Measurements from ENCODE around the gene RUNX1.

Gene RUNX1

GRCh38 chr21:34865400-34866241 lies 183.5 kb downstream of the RUNX1 start:
- ATAC-seq (peak; percentile 91), DNase-seq (peak; percentile 33)
- Mint-ChIP-seq H3K27ac (peak overlapping the region; percentile 64), H3K9me3 (no peaks in the 10 kb centered on the region), H3K4me1 (peaks cover 45% of the 10 kb centered on the region), H3K36me3 (ENCODE audit: low read depth) (peaks cover 54% of the 10 kb centered on the region), H3K4me3 (peak overlapping the region; percentile 9), H3K27me3 (no peaks in the 10 kb centered on the region)

GRCh38 chr21:34864370-34865149 lies 184.5 kb downstream of the RUNX1 start:
- H3K4me1 Mint-ChIP-seq: peaks cover 51% of the 10 kb centered on the region
- peaks cover 58% of the 10 kb centered on the region for H3K36me3 Mint-ChIP-seq (ENCODE audit: low read depth)
- H3K27ac Mint-ChIP-seq: no peak overlapping the region
- ATAC-seq: no peak
- no peaks in the 10 kb centered on the region for H3K27me3 Mint-ChIP-seq
- no peak overlapping the region for H3K4me3 Mint-ChIP-seq
- no peaks in the 10 kb centered on the region for H3K9me3 Mint-ChIP-seq
- no peak for DNase-seq

- H3K4me3 Mint-ChIP-seq: no peak overlapping the region
- H3K27me3 Mint-ChIP-seq: no peaks in the 10 kb centered on the region
- H3K27ac Mint-ChIP-seq: no peak overlapping the region
- peaks cover 57% of the 10 kb centered on the region for H3K36me3 Mint-ChIP-seq (ENCODE audit: low read depth)
- DNase-seq (no peak), ATAC-seq (no peak)
- peaks cover 45% of the 10 kb centered on the region for H3K4me1 Mint-ChIP-seq
- no peaks in the 10 kb centered on the region for H3K9me3 Mint-ChIP-seq
Observed at GRCh38 chr21:34862951-34863350, 186.2 kb downstream of the RUNX1 start.

DNA sequence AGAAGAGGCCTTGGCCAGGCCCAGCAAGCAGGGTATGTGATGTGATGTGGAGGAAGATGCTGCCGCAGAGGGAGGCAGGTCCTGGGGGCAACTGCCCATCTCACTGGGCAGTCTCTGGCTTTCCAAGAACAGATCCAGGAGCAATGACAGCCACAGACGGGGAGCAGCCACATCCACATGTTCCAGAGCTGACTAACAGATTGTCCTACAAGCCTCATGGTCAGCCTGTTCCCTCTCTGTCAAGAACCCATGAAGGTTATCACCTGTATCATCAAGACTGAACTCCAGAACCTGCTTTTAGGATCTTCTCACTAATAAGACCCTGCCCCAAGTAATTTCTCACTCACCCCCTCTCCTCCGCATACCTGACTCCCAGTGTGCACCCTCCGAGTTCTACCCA lies 187.8 kb downstream of the RUNX1 start:
- Mint-ChIP-seq H3K4me1 (peaks cover 35% of the 10 kb centered on the region), H3K36me3 (ENCODE audit: low read depth) (peaks cover 56% of the 10 kb centered on the region), H3K27me3 (no peaks in the 10 kb centered on the region), H3K9me3 (no peaks in the 10 kb centered on the region), H3K27ac (peak overlapping the region; percentile 25), H3K4me3 (no peak overlapping the region)
- DNase-seq: no peak
- ATAC-seq: no peak

GRCh38 chr21:34859976-34860653 lies 189.0 kb downstream of the RUNX1 start:
- Mint-ChIP-seq H3K4me3 (no peak overlapping the region), H3K27me3 (no peaks in the 10 kb centered on the region), H3K4me1 (peaks cover 24% of the 10 kb centered on the region), H3K27ac (no peak overlapping the region), H3K9me3 (no peaks in the 10 kb centered on the region), H3K36me3 (ENCODE audit: low read depth) (peaks cover 53% of the 10 kb centered on the region)
- DNase-seq: no peak
- peak; percentile 46 for ATAC-seq

DNA sequence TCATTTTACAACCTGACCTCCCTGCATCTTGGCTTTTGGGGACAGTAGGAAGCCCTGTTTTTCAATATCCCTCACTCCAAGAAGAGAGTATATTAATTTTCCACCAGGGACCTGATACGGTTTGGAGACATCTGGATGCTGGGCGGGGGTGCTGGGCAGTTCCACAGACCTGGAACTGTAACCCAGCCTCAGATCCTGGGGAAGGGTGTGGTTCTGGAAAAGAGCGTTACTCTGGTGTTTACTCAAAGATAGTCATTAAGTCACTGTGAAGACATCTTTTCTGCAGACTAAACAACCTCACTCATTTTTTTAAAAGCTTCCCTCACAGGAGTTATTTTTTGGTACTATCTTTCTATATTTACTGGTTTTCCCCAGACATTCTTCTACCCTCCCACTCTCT lies 190.5 kb downstream of the RUNX1 start:
- ATAC-seq (no peak), DNase-seq (no peak)
- H3K27ac Mint-ChIP-seq: no peak overlapping the region
- no peak overlapping the region for H3K4me3 Mint-ChIP-seq
- no peaks in the 10 kb centered on the region for H3K9me3 Mint-ChIP-seq
- no peaks in the 10 kb centered on the region for H3K27me3 Mint-ChIP-seq
- peaks cover 52% of the 10 kb centered on the region for H3K36me3 Mint-ChIP-seq (ENCODE audit: low read depth)
- H3K4me1 Mint-ChIP-seq: peaks cover 17% of the 10 kb centered on the region

GRCh38 chr21:34857874-34858273 lies 191.2 kb downstream of the RUNX1 start:
- Mint-ChIP-seq H3K9me3 (no peaks in the 10 kb centered on the region), H3K4me3 (no peak overlapping the region), H3K36me3 (ENCODE audit: low read depth) (peaks cover 50% of the 10 kb centered on the region), H3K27me3 (no peaks in the 10 kb centered on the region), H3K4me1 (peaks cover 18% of the 10 kb centered on the region), H3K27ac (no peak overlapping the region)
- no peak for DNase-seq
- no peak for ATAC-seq

DNA sequence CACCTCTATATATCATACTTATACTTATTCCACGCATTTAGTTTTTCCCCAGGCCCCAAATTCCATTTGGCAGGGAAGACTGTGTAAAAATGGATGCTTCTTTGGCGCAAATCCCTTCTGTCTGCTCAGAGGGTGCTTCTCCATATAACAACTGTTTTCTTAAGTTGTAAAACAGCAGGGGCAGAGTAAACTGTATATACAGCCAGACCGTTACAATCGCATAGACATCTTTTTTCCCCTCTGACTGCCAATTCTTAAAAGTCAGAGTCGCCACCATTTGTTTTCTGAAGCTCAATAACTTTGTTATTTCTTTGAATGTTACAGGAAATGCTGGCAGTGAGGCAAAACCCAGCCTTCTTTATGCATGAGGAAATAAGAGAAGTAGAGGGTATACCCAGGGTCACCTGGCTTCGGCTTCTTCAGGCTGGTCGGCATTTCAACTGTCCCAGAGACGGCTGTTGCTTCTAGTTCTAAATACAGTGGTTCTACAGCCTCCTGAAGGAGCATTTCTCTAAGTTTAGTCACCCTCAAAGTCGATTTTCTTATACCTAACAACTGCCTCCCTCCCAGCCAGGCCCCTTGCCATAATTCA lies 191.9 kb downstream of the RUNX1 start:
- H3K27ac Mint-ChIP-seq: no peak overlapping the region
- ATAC-seq: no peak
- H3K27me3 Mint-ChIP-seq: no peaks in the 10 kb centered on the region
- no peaks in the 10 kb centered on the region for H3K9me3 Mint-ChIP-seq
- peaks cover 49% of the 10 kb centered on the region for H3K36me3 Mint-ChIP-seq (ENCODE audit: low read depth)
- no peak overlapping the region for H3K4me3 Mint-ChIP-seq
- no peak for DNase-seq
- peaks cover 24% of the 10 kb centered on the region for H3K4me1 Mint-ChIP-seq

- H3K4me3 Mint-ChIP-seq: no peak overlapping the region
- no peak overlapping the region for H3K27ac Mint-ChIP-seq
- ATAC-seq: no peak
Observed at GRCh38 chr21:34852448-34852847, 196.7 kb downstream of the RUNX1 start.

DNA sequence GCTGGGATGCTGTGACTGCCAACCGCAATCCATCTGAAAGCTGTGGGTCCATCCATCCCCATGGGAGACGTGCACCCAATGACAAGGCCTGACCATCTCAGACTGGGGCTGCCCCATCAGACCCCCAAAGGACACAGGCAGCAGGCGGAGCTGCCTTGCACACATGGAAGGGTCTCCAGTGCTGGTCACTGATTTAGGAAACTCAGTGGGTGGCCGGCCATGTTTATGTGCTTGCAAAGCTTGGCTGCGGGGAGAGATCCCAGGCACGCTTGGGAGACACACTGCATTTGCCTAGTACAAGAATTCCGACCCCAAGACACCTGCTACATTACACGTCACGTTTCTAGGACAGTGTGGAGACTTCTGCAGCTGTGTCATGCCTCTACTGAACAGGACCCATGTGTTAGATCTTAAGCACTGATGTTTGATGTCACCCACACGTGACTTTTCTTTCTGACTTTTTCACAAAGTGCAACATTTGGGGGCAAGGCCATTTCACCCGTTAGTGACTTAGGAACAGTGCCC lies 198.9 kb downstream of the RUNX1 start:
- Mint-ChIP-seq H3K9me3 (no peaks in the 10 kb centered on the region), H3K4me1 (peaks cover 26% of the 10 kb centered on the region), H3K4me3 (no peak overlapping the region), H3K36me3 (ENCODE audit: low read depth) (peaks cover 40% of the 10 kb centered on the region), H3K27me3 (no peaks in the 10 kb centered on the region), H3K27ac (no peak overlapping the region)
- ATAC-seq (no peak), DNase-seq (no peak)

More at GRCh38 chr21:34852448-34852847, 196.7 kb downstream of the RUNX1 start:
- no peaks in the 10 kb centered on the region for H3K9me3 Mint-ChIP-seq
- peaks cover 12% of the 10 kb centered on the region for H3K4me1 Mint-ChIP-seq
- peaks cover 41% of the 10 kb centered on the region for H3K36me3 Mint-ChIP-seq (ENCODE audit: low read depth)
- DNase-seq: no peak
- no peaks in the 10 kb centered on the region for H3K27me3 Mint-ChIP-seq

DNA sequence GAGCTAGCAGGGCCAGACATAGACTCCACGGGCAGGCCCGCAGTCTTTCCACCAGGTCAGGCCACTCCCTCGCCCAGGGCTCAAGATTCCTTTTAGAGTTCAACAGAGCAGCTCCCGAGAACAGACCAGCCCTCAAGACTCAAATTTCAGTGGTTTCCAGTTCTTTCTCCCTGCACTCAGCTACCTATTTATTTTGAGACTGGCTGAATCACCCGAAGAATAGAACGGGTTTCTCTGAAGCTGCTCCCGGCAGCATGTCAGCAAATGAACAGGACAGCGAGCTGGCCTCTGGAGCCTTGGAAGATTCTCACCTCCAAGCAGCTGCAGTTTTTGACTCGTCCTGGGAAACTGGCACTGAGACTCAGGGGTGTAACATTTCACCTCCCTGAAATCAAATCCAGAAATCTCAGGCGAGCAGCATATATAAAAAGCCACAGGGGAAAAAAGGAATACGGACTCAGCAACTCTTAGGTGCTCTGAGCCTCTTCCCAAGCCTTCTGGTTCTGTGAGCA lies 202.4 kb downstream of the RUNX1 start:
- no peak for DNase-seq
- H3K27me3 Mint-ChIP-seq: no peaks in the 10 kb centered on the region
- H3K27ac Mint-ChIP-seq: no peak overlapping the region
- ATAC-seq: no peak
- H3K36me3 Mint-ChIP-seq (ENCODE audit: low read depth): peaks cover 31% of the 10 kb centered on the region
- H3K9me3 Mint-ChIP-seq: no peaks in the 10 kb centered on the region
- peaks cover 32% of the 10 kb centered on the region for H3K4me1 Mint-ChIP-seq
- no peak overlapping the region for H3K4me3 Mint-ChIP-seq

GRCh38 chr21:34845521-34846451 lies 203.3 kb downstream of the RUNX1 start:
- peaks cover 27% of the 10 kb centered on the region for H3K36me3 Mint-ChIP-seq (ENCODE audit: low read depth)
- DNase-seq: peak; percentile 25
- H3K27ac Mint-ChIP-seq: no peak overlapping the region
- no peak overlapping the region for H3K4me3 Mint-ChIP-seq
- no peaks in the 10 kb centered on the region for H3K27me3 Mint-ChIP-seq
- ATAC-seq: peak; percentile 75
- peaks cover 32% of the 10 kb centered on the region for H3K4me1 Mint-ChIP-seq
- no peaks in the 10 kb centered on the region for H3K9me3 Mint-ChIP-seq

- DNase-seq (no peak), ATAC-seq (no peak)
- Mint-ChIP-seq H3K4me1 (peaks cover 36% of the 10 kb centered on the region), H3K9me3 (no peaks in the 10 kb centered on the region), H3K27ac (no peak overlapping the region), H3K27me3 (no peaks in the 10 kb centered on the region), H3K36me3 (ENCODE audit: low read depth) (peaks cover 27% of the 10 kb centered on the region), H3K4me3 (no peak overlapping the region)
Observed at GRCh38 chr21:34844924-34845238, 204.2 kb downstream of the RUNX1 start.

All from activated naive CD8-positive, alpha-beta T cell treated with anti-CD3 and anti-CD28 coated beads, Interleukin-2, amount 50 U/mL, for 24 hours (primary cell).